ENCODE measurements around the gene F11R. TPM values are rescaled to one million over a fixed set of nuclear protein-coding genes. Genes with fewer than 3 reads are reported as not detected.

Gene F11R
- total RNA-seq, 3 donors from 2014 or later (not counting 1 experiment from before 2014, with no cell fraction given): 27.8 to 34.6 (median 30.2) TPM

GRCh38 chr1:161006563-161006962 lies 14.4 kb downstream of the F11R start:
- Histone ChIP-seq H3K4me3 (ENCODE audit: low read length) (no peak overlapping the region), H3K9me3 (ENCODE audit: control insufficient read depth, insufficient read depth, low read length) (no peaks in the 10 kb centered on the region), H3K36me3 (ENCODE audit: control insufficient read depth, insufficient read depth, low read length) (no peaks in the 10 kb centered on the region), H3K27me3 (ENCODE audit: control insufficient read depth, insufficient read depth, low read length) (no peaks in the 10 kb centered on the region), H3K27ac (ENCODE audit: low read length) (no peak overlapping the region), H3K4me1 (ENCODE audit: control insufficient read depth, insufficient read depth, low read length) (no peaks in the 10 kb centered on the region)
- no peaks in the 10 kb centered on the region for H3K9me3 Mint-ChIP-seq
- H3K27ac Mint-ChIP-seq: no peak overlapping the region
- DNase-seq: no peak
- TF ChIP-seq CTCF (IDR thresholded peaks at IDR 0.05): no peak
- H3K4me3 Mint-ChIP-seq: no peak overlapping the region
- H3K36me3 Mint-ChIP-seq: no peaks in the 10 kb centered on the region
- no peaks in the 10 kb centered on the region for H3K4me1 Mint-ChIP-seq
- no peaks in the 10 kb centered on the region for H3K27me3 Mint-ChIP-seq (ENCODE audit: low read depth in 2 of 2)
- WGBS (ENCODE audit: insufficient coverage): 90% methylated on average over 7 of the region's 8 CpGs
- intact Hi-C loops (cut with micrococcal nuclease): no loop called here
- no peak for ATAC-seq

GRCh38 chr1:161001525-161001924 lies 19.4 kb downstream of the F11R start:
- Mint-ChIP-seq H3K4me3 (no peak overlapping the region), H3K27ac (no peak overlapping the region), H3K27me3 (ENCODE audit: low read depth in 2 of 2) (no peaks in the 10 kb centered on the region), H3K4me1 (peaks cover 0 to 6% of the 10 kb centered on the region in 2 donors), H3K36me3 (no peaks in the 10 kb centered on the region), H3K9me3 (no peaks in the 10 kb centered on the region)
- Histone ChIP-seq H3K4me1 (ENCODE audit: control insufficient read depth, insufficient read depth, low read length) (no peaks in the 10 kb centered on the region), H3K4me3 (ENCODE audit: low read length) (no peak overlapping the region), H3K27ac (ENCODE audit: low read length) (no peak overlapping the region), H3K36me3 (ENCODE audit: control insufficient read depth, insufficient read depth, low read length) (peaks cover 23% of the 10 kb centered on the region), H3K27me3 (ENCODE audit: control insufficient read depth, insufficient read depth, low read length) (no peaks in the 10 kb centered on the region), H3K9me3 (ENCODE audit: control insufficient read depth, insufficient read depth, low read length) (no peaks in the 10 kb centered on the region)
- no peak for TF ChIP-seq CTCF (IDR thresholded peaks at IDR 0.05)
- WGBS (ENCODE audit: insufficient coverage): 95% methylated on average over 5 of the region's 5 CpGs
- no peak for ATAC-seq
- intact Hi-C loops (cut with micrococcal nuclease): no loop called here
- DNase-seq: no peak

- H3K9me3 Mint-ChIP-seq: no peaks in the 10 kb centered on the region
- ATAC-seq: no peak
- Histone ChIP-seq H3K4me1 (ENCODE audit: control insufficient read depth, insufficient read depth, low read length) (no peaks in the 10 kb centered on the region), H3K27ac (ENCODE audit: low read length) (no peak overlapping the region), H3K9me3 (ENCODE audit: control insufficient read depth, insufficient read depth, low read length) (no peaks in the 10 kb centered on the region), H3K4me3 (ENCODE audit: low read length) (no peak overlapping the region), H3K36me3 (ENCODE audit: control insufficient read depth, insufficient read depth, low read length) (peaks cover 23% of the 10 kb centered on the region), H3K27me3 (ENCODE audit: control insufficient read depth, insufficient read depth, low read length) (no peaks in the 10 kb centered on the region)
- no peaks in the 10 kb centered on the region for H3K27me3 Mint-ChIP-seq (ENCODE audit: low read depth in 2 of 2)
- no peak overlapping the region for H3K4me3 Mint-ChIP-seq
- DNase-seq: no peak
- peaks cover 0 to 6% of the 10 kb centered on the region in 2 donors for H3K4me1 Mint-ChIP-seq
- no peak overlapping the region for H3K27ac Mint-ChIP-seq
- no peaks in the 10 kb centered on the region for H3K36me3 Mint-ChIP-seq
- intact Hi-C loops (cut with micrococcal nuclease): no loop called here
- TF ChIP-seq CTCF (IDR thresholded peaks at IDR 0.05): no peak
- WGBS (ENCODE audit: insufficient coverage): 94% methylated on average over 11 of the region's 11 CpGs
These were observed 20.0 kb downstream of the F11R start for GRCh38 chr1:161000736-161001480.

GRCh38 chr1:160999376-160999775 lies 21.6 kb downstream of the F11R start:
- no peak for ATAC-seq
- Mint-ChIP-seq H3K27ac (no peak overlapping the region), H3K36me3 (no peaks in the 10 kb centered on the region), H3K27me3 (ENCODE audit: low read depth in 2 of 2) (no peaks in the 10 kb centered on the region), H3K4me1 (peaks cover 0 to 6% of the 10 kb centered on the region in 2 donors), H3K4me3 (no peak overlapping the region), H3K9me3 (no peaks in the 10 kb centered on the region)
- no peak for TF ChIP-seq CTCF (IDR thresholded peaks at IDR 0.05)
- H3K4me1 ChIP-seq (ENCODE audit: control insufficient read depth, insufficient read depth, low read length): no peaks in the 10 kb centered on the region
- DNase-seq: no peak
- WGBS (ENCODE audit: insufficient coverage): 96% methylated on average over 5 of the region's 5 CpGs
- no peak overlapping the region for H3K4me3 ChIP-seq (ENCODE audit: low read length)
- intact Hi-C loops (cut with micrococcal nuclease): loop anchor here (5.0 kb wide), 1 partner anchor 98 kb away; the partner anchor contains the start of gene KLHDC9
- no peaks in the 10 kb centered on the region for H3K9me3 ChIP-seq (ENCODE audit: control insufficient read depth, insufficient read depth, low read length)
- peaks cover 23% of the 10 kb centered on the region for H3K36me3 ChIP-seq (ENCODE audit: control insufficient read depth, insufficient read depth, low read length)
- no peak overlapping the region for H3K27ac ChIP-seq (ENCODE audit: low read length)
- H3K27me3 ChIP-seq (ENCODE audit: control insufficient read depth, insufficient read depth, low read length): no peaks in the 10 kb centered on the region

Data from natural killer cell (primary cell).